HepG2 (cell line): ENCODE measurements around the gene C9orf43. TPM values are rescaled to one million over a fixed set of nuclear protein-coding genes. Genes with fewer than 3 reads are reported as not detected.

Experiments
- ATAC-seq: fragments of 200-7000 bp; cut with Tn5 transposase; 3 replicates; pipeline ENCODE4 v1.9.1; 2020; ENCODE audit warnings: mild to moderate bottlenecking, moderate library complexity
- BruUV-seq: library from RNA; stranded (reverse); fragments of 400-500 nt; replicated peaks from 2 replicates; lab custom pipeline; 2021; lab: Mats Ljungman, UMichigan
- CTCF ChIA-PET: fragments of 300-600 bp; formaldehyde crosslinking; extraction: SDS; loops from one replicate; lab custom pipeline; 2021; ENCODE audit warnings: low total read pairs, inconsistent platforms, low intra/inter-chr PET ratio; lab: Yijun Ruan, JAX
- POLR2A ChIA-PET: fragments of 350-600 bp; sonication (Branson Sonifier 250); formaldehyde crosslinking; loops from one replicate; lab custom pipeline; 2020; ENCODE audit warnings: antibody characterized with exemption, inconsistent platforms; lab: Yijun Ruan, JAX
- DNase-seq: peaks from one replicate; pipeline ENCODE4 v3.0.0-alpha.2; 2015; ENCODE audit warnings: low spot score
- FAIRE-seq: peaks from 3 replicates; lab custom pipeline; 2011; peaks lifted over from hg19 to GRCh38; lab: Jason Lieb, UNC
- H2AFZ ChIP-seq: one replicate; pipeline ENCODE4 v1.6.1; 2011; ENCODE audit warnings: low read length, inconsistent platforms
- H3K27ac ChIP-seq: fragments of 300-600 bp; 3 replicates; pipeline ENCODE4 v1.8.0; 2011; ENCODE audit warnings: mixed run types, mild to moderate bottlenecking, mixed read lengths, low read length, inconsistent platforms; ENCODE audit not compliant: insufficient read depth; ENCODE audit errors: extremely low read length
- H3K27me3 ChIP-seq, 2 experiments: fragments of 200-600 bp in 1 of 2; 2 replicates in 1 of 2; 3 replicates in 1 of 2; pipeline versions ENCODE4 v1.6.0 to v1.8.0; 2011; ENCODE audit warnings: low read length in 2 of 2, mild to moderate bottlenecking in 2 of 2, moderate library complexity in 2 of 2, inconsistent platforms in 1 of 2; ENCODE audit not compliant: insufficient read depth in 2 of 2, control insufficient read depth in 1 of 2
- H3K36me3 ChIP-seq, 2 experiments: fragments of 200-600 bp in 1 of 2; replicated peaks in 1 of 2; 2 replicates in 1 of 2; 3 replicates in 1 of 2; pipeline versions ENCODE4 v1.5.1 to v1.8.0; 2011; ENCODE audit warnings: low read length in 2 of 2, inconsistent platforms in 1 of 2; ENCODE audit not compliant: insufficient read depth in 2 of 2, control insufficient read depth in 1 of 2
- H3K4me1 ChIP-seq: 2 replicates; pipeline ENCODE4 v1.5.1; 2012; ENCODE audit warnings: low read length, inconsistent platforms; ENCODE audit not compliant: insufficient read depth
- H3K4me2 ChIP-seq: 2 replicates; pipeline ENCODE4 v1.6.0; 2011; ENCODE audit warnings: low read depth, low read length, inconsistent platforms
- H3K4me3 ChIP-seq, 3 experiments: fragments of 200-600 bp in 1 of 3; sonication (generic), shearing (Covaris generic) in 1 of 3; replicated peaks in 1 of 3; 2 replicates each; pipeline ENCODE4 v1.5.1; 2011 to 2016; ENCODE audit warnings: low read length in 3 of 3, inconsistent platforms in 2 of 3, low read depth in 2 of 3, mild to moderate bottlenecking in 2 of 3, control low read depth in 1 of 3, mixed read lengths in 1 of 3; ENCODE audit not compliant: insufficient read depth in 1 of 3
- H3K79me2 ChIP-seq: one replicate; pipeline ENCODE4 v1.6.1; 2011; ENCODE audit warnings: low read length, inconsistent platforms; ENCODE audit not compliant: insufficient read depth
- H3K9ac ChIP-seq: 2 replicates; pipeline ENCODE4 v1.6.0; 2011; ENCODE audit warnings: mild to moderate bottlenecking, low read depth, low read length, inconsistent platforms; ENCODE audit not compliant: insufficient read depth
- H3K9me3 ChIP-seq: 2 replicates; pipeline ENCODE4 v1.5.1; 2012; ENCODE audit warnings: mild to moderate bottlenecking, low read length
- H4K20me1 ChIP-seq: 2 replicates; pipeline ENCODE4 v1.6.0; 2011; ENCODE audit warnings: inconsistent platforms, mild to moderate bottlenecking, low read length, moderate library complexity; ENCODE audit not compliant: insufficient read depth
- AHR ChIP-seq: IDR thresholded peaks from 2 replicates; pipeline ENCODE4 v1.6.1; 2018; ENCODE audit warnings: missing genetic modification reagents, missing compliant biosample characterization
- ARID5B ChIP-seq: IDR thresholded peaks from 2 replicates; pipeline ENCODE4 v1.4.0; 2020; ENCODE audit warnings: mild to moderate bottlenecking, missing genetic modification reagents
- BRD4 ChIP-seq: sonication (generic); formaldehyde crosslinking; IDR thresholded peaks from 2 replicates; pipeline ENCODE4 v1.4.0; 2020; ENCODE audit warnings: missing genetic modification reagents
- HNRNPL ChIP-seq: fragments of 200-400 bp; formaldehyde crosslinking; IDR thresholded peaks from 2 replicates; pipeline ENCODE4 v1.6.1; 2017; ENCODE audit warnings: mild to moderate bottlenecking, low read depth, low read length
- KDM3A ChIP-seq: IDR thresholded peaks from 2 replicates; pipeline ENCODE4 v1.6.1; 2018; ENCODE audit warnings: low read depth, missing compliant biosample characterization
- KDM5B ChIP-seq: sonication (generic); formaldehyde crosslinking; IDR thresholded peaks from 2 replicates; pipeline ENCODE4 v1.4.0; 2020; ENCODE audit warnings: missing genetic modification reagents, mild to moderate bottlenecking, borderline replicate concordance
- KLF12 ChIP-seq: sonication (generic); formaldehyde crosslinking; IDR thresholded peaks from 2 replicates; pipeline ENCODE4 v1.4.0; 2020; ENCODE audit warnings: missing genetic modification reagents, borderline replicate concordance
- MXD3 ChIP-seq: IDR thresholded peaks from 2 replicates; pipeline ENCODE4 v1.6.1; 2016; ENCODE audit warnings: mild to moderate bottlenecking, missing biosample characterization, missing genetic modification reagents
- NR2C2 ChIP-seq: sonication (generic); formaldehyde crosslinking; IDR thresholded peaks from 2 replicates; pipeline ENCODE4 v1.4.0; 2020; ENCODE audit warnings: missing genetic modification reagents, mild to moderate bottlenecking, moderate library complexity, borderline replicate concordance
- PITX1 ChIP-seq: sonication (generic); formaldehyde crosslinking; IDR thresholded peaks from 2 replicates; pipeline ENCODE4 v1.5.1; 2020; ENCODE audit warnings: mild to moderate bottlenecking, missing genetic modification reagents
- SALL1 ChIP-seq: sonication (generic); formaldehyde crosslinking; IDR thresholded peaks from 2 replicates; pipeline ENCODE4 v1.8.0; 2022; ENCODE audit warnings: mild to moderate bottlenecking, missing genetic modification reagents
- TOPORS ChIP-seq: sonication (generic); formaldehyde crosslinking; IDR thresholded peaks from 2 replicates; pipeline ENCODE4 v1.8.0; 2023; ENCODE audit warnings: mild to moderate bottlenecking, missing genetic modification reagents
- UBTF ChIP-seq: sonication (generic); formaldehyde crosslinking; IDR thresholded peaks from 2 replicates; pipeline ENCODE4 v1.4.0; 2020; ENCODE audit warnings: mild to moderate bottlenecking, missing genetic modification reagents
- YEATS2 ChIP-seq: sonication (generic); formaldehyde crosslinking; IDR thresholded peaks from 2 replicates; pipeline ENCODE4 v1.4.0; 2020; ENCODE audit warnings: missing genetic modification reagents, borderline replicate concordance
- YY1 ChIP-seq: IDR thresholded peaks from 2 replicates; pipeline ENCODE4 v1.6.1; 2011; ENCODE audit warnings: low read length, low read depth, moderate library complexity, mild to moderate bottlenecking; ENCODE audit not compliant: insufficient read depth, insufficient replicate concordance
- ZC3H13 ChIP-seq: sonication (generic); formaldehyde crosslinking; IDR thresholded peaks from 2 replicates; pipeline ENCODE4 v1.8.1; 2023; ENCODE audit warnings: mild to moderate bottlenecking, missing genetic modification reagents, moderate library complexity
- ZNF562 ChIP-seq: sonication (generic); formaldehyde crosslinking; IDR thresholded peaks from 2 replicates; pipeline ENCODE4 v1.8.0; 2022; ENCODE audit warnings: missing genetic modification reagents, borderline replicate concordance
- WGBS: methylation state at CpG from one replicate; pipeline ENCODE4 v1.1.6; 2017; ENCODE audit warnings: low lambda C conversion rate; 5-methylcytosine and 5-hydroxymethylcytosine counted together
- in situ Hi-C: cut with HindIII; loops from 2 replicates; pipeline ENCODE4 v1.10.0; 2017; ENCODE audit warnings: low pct_unique_long_range_greater_than_20kb; ENCODE audit not compliant: extremely low pct_ligation_motif_present
- intact Hi-C: fragments of 100-400 bp; cut with micrococcal nuclease; formaldehyde crosslinking; loops from one replicate; pipeline ENCODE4 v1.10.0; 2022; ENCODE audit not compliant: unreplicated experiment
- polyA plus RNA-seq, 8 experiments: library from polyadenylated mRNA; depleted of rRNA in 3 of 8; stranded (reverse) in 7 of 8; unstranded in 1 of 8; fragments of >200 nt; fragmentation: Illumina TruSeq in 4 of 8; extraction: Trizol in 4 of 8; gene quantifications; 2 replicates each; pipeline versions ENCODE4 v1.2.1 to v1.2.3, GENCODE V29; 2011 to 2016; ENCODE audit warnings: low read depth in 4 of 8, missing spikeins in 1 of 8, mixed read lengths in 1 of 8; ENCODE audit not compliant: insufficient read depth in 1 of 8
- total RNA-seq, 5 experiments: library from RNA; depleted of rRNA; stranded (reverse); fragments of >200 nt; fragmentation: Illumina TruSeq; extraction: Trizol; gene quantifications; 2 replicates each; pipeline ENCODE4 v1.2.3, GENCODE V29; 2016; ENCODE audit warnings: low read depth in 1 of 5

Gene C9orf43
- total and polyA plus RNA-seq, 2 of the 13 experiments (the other 11 are each of a cell fraction or from before 2014, with no cell fraction given), result 0.24 to 0.31 TPM

- no peaks in the 10 kb centered on the region for H4K20me1 ChIP-seq
- FAIRE-seq (peak; percentile 99), DNase-seq (peak; percentile 91), ATAC-seq (peak; percentile 95)
- H3K4me2 ChIP-seq, result peak overlapping the region; percentile 77
- H3K4me1 ChIP-seq, result peaks cover 86% of the 10 kb centered on the region
- peaks cover 15 to 41% of the 10 kb centered on the region in 2 experiments for H3K36me3 ChIP-seq
- intact Hi-C loops, result no loop called here
- in situ Hi-C loops, result no loop called here
- H3K27me3 ChIP-seq, result no peaks in the 10 kb centered on the region
- peak overlapping the region; percentile 17 to 51 (median 35); a peak in 4 of 6 replicates for H3K4me3 ChIP-seq
- peak overlapping the region; percentile 97 for H3K27ac ChIP-seq
- H2AFZ ChIP-seq, result no peak overlapping the region
- H3K9me3 ChIP-seq, result no peaks in the 10 kb centered on the region
- peak overlapping the region; percentile 71 for H3K9ac ChIP-seq
- 3% methylated on average over 9 of the region's 9 CpGs for WGBS
- POLR2A ChIA-PET, result interaction anchor here (0.8 to 3.1 kb wide), 17 partner anchors 8 to 113 kb away, joined by 3 to 29 read pairs (median 4); partner anchors contain the start of genes ALAD, C9orf43, CDC26 and HDHD3
- no peaks in the 10 kb centered on the region for H3K79me2 ChIP-seq
- CTCF ChIA-PET, result interaction anchor here (1.8 kb wide), 1 partner anchor 14 kb away, joined by 4 read pairs; the partner anchor contains the start of gene ALAD
- BruUV-seq, result no TSS peak
- TF ChIP-seq TOPORS (0 out of 2 replicates have a peak, but pooled peaks have one; percentile 66), AHR (CRISPR knock-in tag) (peak; percentile 53; the same call in 1 of the 2 replicates), UBTF (CRISPR knock-in tag) (peak; percentile 52), ZC3H13 (CRISPR knock-in tag) (peak; percentile 64; the same call in 1 of the 2 replicates), ZNF562 (CRISPR knock-in tag) (no peak), PITX1 (CRISPR knock-in tag) (peak; percentile 40; the same call in 1 of the 2 replicates), HNRNPL (peak; percentile 89), KLF12 (peak; percentile 76; the same call in 1 of the 2 replicates), KDM3A (CRISPR knock-in tag) (no peak), SALL1 (CRISPR knock-in tag) (peak; percentile 80), BRD4 (CRISPR knock-in tag) (peak; percentile 73; the same call in 1 of the 2 replicates), KDM5B (peak; percentile 57; the same call in 1 of the 2 replicates), YEATS2 (CRISPR knock-in tag) (peak; percentile 48; the same call in 1 of the 2 replicates), NR2C2 (CRISPR knock-in tag) (peak; percentile 89), ARID5B (peak; percentile 90), MXD3 (CRISPR knock-in tag) (peak; percentile 60), YY1 (peak; percentile 54)
These were observed 22.9 kb upstream of the C9orf43 start for GRCh38 chr9:113387560-113388230.
